IMR-90 (cell line): ENCODE data around the gene PLBD1.

ENCODE experiments used
- CTCF ChIP-seq: conservative IDR thresholded peaks from 2 replicates; pipeline ENCODE4 v1.5.1; 2012; ENCODE audit warnings: mild to moderate bottlenecking, low read depth, low read length, improper control_type of control experiment
- NFE2L2 ChIP-seq: fragments of 150-350 bp; IDR thresholded peaks from 2 replicates; pipeline ENCODE4 v1.6.1; 2016; ENCODE audit warnings: low read depth, mild to moderate bottlenecking, low read length
- POLR2A ChIP-seq: IDR thresholded peaks from 2 replicates; pipeline ENCODE4 v1.6.1; 2012; ENCODE audit warnings: mild to moderate bottlenecking, low read depth, low read length
- RAD21 ChIP-seq: IDR thresholded peaks from 2 replicates; pipeline ENCODE4 v1.6.1; 2012; ENCODE audit warnings: low read length, improper control_type of control experiment
- RCOR1 ChIP-seq: IDR thresholded peaks from 2 replicates; pipeline ENCODE4 v1.6.1; 2012; ENCODE audit warnings: mild to moderate bottlenecking, low read length, improper control_type of control experiment; ENCODE audit not compliant: insufficient replicate concordance
- SMC3 ChIP-seq: fragments of 150-350 bp; IDR thresholded peaks from 2 replicates; pipeline ENCODE4 v1.6.1; 2016; ENCODE audit warnings: low read depth, mild to moderate bottlenecking, antibody characterized with exemption, low read length, moderate library complexity

GRCh38 chr12:14560904-14561574, 6.6 kb downstream of the PLBD1 start:
- TF ChIP-seq CTCF (no peak), RCOR1 (no peak), SMC3 (no peak), POLR2A (no peak), RAD21 (no peak), NFE2L2 (no peak)
